K562 (cell line): Measurements from ENCODE around the gene HOXB6. TPM values are rescaled to one million over a fixed set of nuclear protein-coding genes. Genes with fewer than 3 reads are reported as not detected.

Experiments used
- ATAC-seq: fragments of 200-7000 bp; cut with Tn5 transposase; 3 replicates; pipeline ENCODE4 v1.9.1; 2020; ENCODE audit warnings: moderate library complexity
- BruUV-seq: library from RNA; stranded (reverse); fragments of 400-500 nt; replicated peaks from 2 replicates; lab custom pipeline; 2021; lab: Mats Ljungman, UMichigan
- CTCF ChIA-PET: fragments of 300-600 bp; formaldehyde crosslinking; extraction: SDS; loops from one replicate; lab custom pipeline; 2021; ENCODE audit warnings: low intra/inter-chr PET ratio; lab: Yijun Ruan, JAX
- POLR2A ChIA-PET: fragments of 300-600, 350-650 bp; sonication (Branson Sonifier 250); formaldehyde crosslinking; extraction: SDS; loops from one replicate; lab custom pipeline; 2021; ENCODE audit warnings: antibody characterized with exemption, inconsistent platforms; lab: Yijun Ruan, JAX
- DNase-seq, 4 experiments: peaks; one replicate each; pipeline versions ENCODE4 v3.0.0 to v3.0.0-alpha.2; 2011 to 2018; ENCODE audit warnings: low spot score in 3 of 4, mixed read lengths in 3 of 4; ENCODE audit errors: extremely low read depth in 1 of 4
- FAIRE-seq: peaks from 2 replicates; lab custom pipeline; 2011; peaks lifted over from hg19 to GRCh38; lab: Jason Lieb, UNC
- H2AFZ ChIP-seq: 2 replicates; pipeline ENCODE4 v1.6.0; 2011; ENCODE audit warnings: low read depth, low read length, control low read depth, inconsistent platforms
- H3K27ac ChIP-seq: fragments of 200-600 bp; 3 replicates; pipeline ENCODE4 v1.8.0; 2011; ENCODE audit warnings: low read depth, mild to moderate bottlenecking, control low read depth, inconsistent platforms, low read length, moderate library complexity, mixed read lengths; ENCODE audit errors: extremely low read depth
- H3K27me3 ChIP-seq, 2 experiments: fragments of 300-600 bp in 1 of 2; 2 replicates in 1 of 2; 3 replicates in 1 of 2; pipeline versions ENCODE4 v1.6.0 to v1.8.0; 2011; ENCODE audit warnings: inconsistent platforms in 2 of 2, low read length in 2 of 2, mild to moderate bottlenecking in 1 of 2, mixed read lengths in 1 of 2, moderate library complexity in 1 of 2; ENCODE audit not compliant: control insufficient read depth in 2 of 2, insufficient read depth in 2 of 2
- H3K36me3 ChIP-seq: fragments of 300-600 bp; 3 replicates; pipeline ENCODE4 v1.8.0; 2011; ENCODE audit warnings: mild to moderate bottlenecking, low read length, inconsistent platforms; ENCODE audit not compliant: control insufficient read depth, insufficient read depth
- H3K4me1 ChIP-seq, 2 experiments: fragments of 200-600 bp in 1 of 2; replicated peaks in 1 of 2; 2 replicates in 1 of 2; 3 replicates in 1 of 2; pipeline versions ENCODE4 v1.5.1 to v1.8.0; 2011; ENCODE audit warnings: inconsistent platforms in 2 of 2, low read length in 2 of 2, mild to moderate bottlenecking in 1 of 2, mixed read lengths in 1 of 2, moderate library complexity in 1 of 2; ENCODE audit not compliant: control insufficient read depth in 2 of 2, insufficient read depth in 2 of 2
- H3K4me2 ChIP-seq: 2 replicates; pipeline ENCODE4 v1.6.1; 2011; ENCODE audit warnings: low read length, control low read depth, inconsistent platforms, mixed read lengths; ENCODE audit not compliant: insufficient read depth
- H3K4me3 ChIP-seq: fragments of 200-600 bp; sonication (generic), shearing (Covaris generic); 2 replicates; pipeline ENCODE4 v1.5.1; 2016; ENCODE audit warnings: control low read depth, inconsistent platforms
- H3K79me2 ChIP-seq: fragments of 200-600 bp; 3 replicates; pipeline ENCODE4 v1.8.0; 2011; ENCODE audit warnings: low read length, inconsistent platforms; ENCODE audit not compliant: control insufficient read depth, insufficient read depth
- H3K9ac ChIP-seq, 2 experiments: 2 replicates each; pipeline versions ENCODE4 v1.6.0 to v1.6.1; 2011; ENCODE audit warnings: low read depth in 2 of 2, low read length in 2 of 2, control low read depth in 1 of 2, inconsistent platforms in 1 of 2, mild to moderate bottlenecking in 1 of 2, mixed read lengths in 1 of 2; ENCODE audit not compliant: insufficient read depth in 1 of 2
- H3K9me1 ChIP-seq: one replicate; pipeline ENCODE4 v1.6.0; 2011; ENCODE audit warnings: inconsistent platforms, mild to moderate bottlenecking, low read length, moderate library complexity; ENCODE audit not compliant: control insufficient read depth, insufficient read depth
- H3K9me3 ChIP-seq: replicated peaks from 2 replicates; pipeline ENCODE4 v1.5.1; 2011; ENCODE audit warnings: low read depth, low read length, inconsistent platforms; ENCODE audit not compliant: control insufficient read depth, insufficient read depth
- H4K20me1 ChIP-seq: replicated peaks from 2 replicates; pipeline ENCODE4 v1.6.1; 2011; ENCODE audit warnings: low read length, inconsistent platforms, mixed read lengths; ENCODE audit not compliant: control insufficient read depth, insufficient read depth
- ARID2 ChIP-seq: fragments of 450-650 bp; IDR thresholded peaks from 2 replicates; pipeline ENCODE4 v1.6.1; 2017; ENCODE audit warnings: antibody characterized with exemption, mild to moderate bottlenecking
- ATF4 ChIP-seq: fragments of 450-650 bp; formaldehyde crosslinking; IDR thresholded peaks from 2 replicates; pipeline ENCODE4 v1.4.0; 2022; ENCODE audit warnings: mild to moderate bottlenecking, moderate library complexity
- BCL6 ChIP-seq: fragments of 250-450 bp; sonication (Bioruptor Pico); IDR thresholded peaks from 2 replicates; pipeline ENCODE4 v1.4.0; 2020
- EP300 ChIP-seq: IDR thresholded peaks from 2 replicates; pipeline ENCODE4 v1.6.1; 2012; ENCODE audit warnings: low read length, improper control_type of control experiment
- KLF10 ChIP-seq: fragments of 250-450 bp; sonication (Bioruptor Pico); IDR thresholded peaks from 2 replicates; pipeline ENCODE4 v1.6.1; 2021; ENCODE audit warnings: matching md5 sums
- KLF16 ChIP-seq: IDR thresholded peaks from 2 replicates; pipeline ENCODE4 v1.6.1; 2016; ENCODE audit warnings: antibody characterized with exemption
- NFRKB ChIP-seq: fragments of 450-650 bp; IDR thresholded peaks from 2 replicates; pipeline ENCODE4 v1.6.1; 2016; ENCODE audit warnings: low read depth
- PML ChIP-seq: IDR thresholded peaks from 2 replicates; pipeline ENCODE4 v1.6.1; 2012; ENCODE audit warnings: low read length, inconsistent platforms
- POLR2AphosphoS5 ChIP-seq: IDR thresholded peaks from 2 replicates; pipeline ENCODE4 v1.6.1; 2011; ENCODE audit warnings: mild to moderate bottlenecking, low read depth, low read length, moderate library complexity; ENCODE audit not compliant: control insufficient read depth, insufficient read depth
- TAF9B ChIP-seq: fragments of 450-650 bp; IDR thresholded peaks from 2 replicates; pipeline ENCODE4 v1.6.1; 2018; ENCODE audit warnings: mild to moderate bottlenecking; ENCODE audit not compliant: partially characterized antibody
- ZBTB40 ChIP-seq, 2 experiments: fragments of 450-650 bp in 1 of 2; sonication (generic) in 1 of 2; formaldehyde crosslinking in 1 of 2; IDR thresholded peaks; 2 replicates each; pipeline versions ENCODE4 v1.7.1 to v1.9.0; 2016 to 2022; ENCODE audit warnings: inconsistent platforms in 1 of 2, mild to moderate bottlenecking in 1 of 2, missing genetic modification reagents in 1 of 2
- WGBS: fragments of 100-300 bp; shearing (Covaris generic); methylation state at CpG from one replicate; pipeline ENCODE4 v1.1.6; 2016; ENCODE audit warnings: low coverage, mixed read lengths; ENCODE audit not compliant: insufficient coverage; ENCODE audit errors: missing lambda C conversion rate; 5-methylcytosine and 5-hydroxymethylcytosine counted together
- in situ Hi-C: fragments of 300-500 bp; cut with MboI; formaldehyde crosslinking; loops from 4 replicates; pipeline ENCODE4 v1.15.0; 2018; ENCODE audit warnings: inconsistent platforms, mixed read lengths
- intact Hi-C: fragments of 100-400 bp; cut with micrococcal nuclease; formaldehyde crosslinking; loops from 2 replicates; pipeline ENCODE4 v1.14.2; 2022
- polyA plus RNA-seq, 8 experiments: library from polyadenylated mRNA; depleted of rRNA in 4 of 8; stranded (reverse) in 5 of 8; unstranded in 3 of 8; fragments of >200 nt; fragmentation: Nextera tagmentation in 2 of 8; fragmentation: Illumina TruSeq in 1 of 8; extraction: Ambion mirVana in 2 of 8; extraction: Trizol in 1 of 8; gene quantifications; 2 replicates each; pipeline versions ENCODE4 v1.2.1 to v1.2.3, GENCODE V29; 2011 to 2014; ENCODE audit warnings: inconsistent platforms in 1 of 8, missing spikeins in 1 of 8
- total RNA-seq, 7 experiments: library from RNA; depleted of rRNA in 6 of 7; stranded (reverse); fragments of >200 nt in 6 of 7; fragmentation: Illumina TruSeq in 2 of 7; extraction: Trizol in 2 of 7; gene quantifications; 2 replicates each; pipeline versions ENCODE4 v1.2.1 to v1.2.3, GENCODE V29; 2011 to 2021; ENCODE audit warnings: low replicate concordance in 1 of 7

The HOXB6 gene
- total and polyA plus RNA-seq, 9 of the 15 experiments (the other 6 are each of a cell fraction or from before 2014, with no cell fraction given), result 1.2 to 14.8 (median 4.9) TPM

GRCh38 chr17:48603959-48604769, 622 bp downstream of the HOXB6 start:
- Histone ChIP-seq H3K4me3 (peak overlapping the region; percentile 59), H3K9ac (peak overlapping the region; percentile 83 to 92), H2AFZ (peak overlapping the region; percentile 97), H4K20me1 (no peaks in the 10 kb centered on the region; the same call in 1 of the 2 replicates), H3K27me3 (no peaks in the 10 kb centered on the region), H3K4me1 (peaks cover 34 to 56% of the 10 kb centered on the region in 2 experiments), H3K27ac (peak overlapping the region; percentile 81), H3K36me3 (peaks cover 6% of the 10 kb centered on the region; the same call in 1 of the 3 replicates), H3K9me1 (no peaks in the 10 kb centered on the region), H3K4me2 (peak overlapping the region; percentile 87), H3K79me2 (peaks cover 60% of the 10 kb centered on the region), H3K9me3 (no peaks in the 10 kb centered on the region)
- FAIRE-seq (no peak), ATAC-seq (peak; percentile 54), DNase-seq (peak; percentile 59 to 73 (median 64))
- TSS peak; percentile 54 for BruUV-seq
- CTCF ChIA-PET, result interaction anchor here (0.6 kb wide), 1 partner anchor 344 kb away, joined by 3 read pairs; no protein-coding TSS in a partner anchor
- intact Hi-C loops (no loop called here), in situ Hi-C loops (no loop called here)
- WGBS, result under 1% methylated on average over 19 of the region's 21 CpGs
- POLR2A ChIA-PET, result interaction anchor here (0.7 to 1.2 kb wide), 4 partner anchors 11 to 220 kb away, joined by 3 read pairs; partner anchors contain the start of gene HOXB8
- no peak for TF ChIP-seq ARID2
- no peak for TF ChIP-seq PML
- TF ChIP-seq BCL6 (CRISPR knock-in tag), result no peak
- TF ChIP-seq ATF4 (CRISPR knock-in tag), result no peak
- TF ChIP-seq ZBTB40 (IDR thresholded peaks at IDR 0.05), result no peak
- TF ChIP-seq ZBTB40 (CRISPR knock-in tag; IDR thresholded peaks at IDR 0.05), result 0 out of 2 replicates have a peak, but pooled peaks have one; percentile 15
- TF ChIP-seq NFRKB, result peak; percentile 28; the same call in 1 of the 2 replicates
- no peak for TF ChIP-seq KLF10 (CRISPR knock-in tag)
- TF ChIP-seq EP300, result 0 out of 2 replicates have a peak, but pooled peaks have one; percentile 5
- TF ChIP-seq POLR2AphosphoS5, result 0 out of 2 replicates have a peak, but pooled peaks have one; percentile 3
- TF ChIP-seq KLF16, result no peak
- no peak for TF ChIP-seq TAF9B
